Measurements from ENCODE around the gene SLC25A33.

The SLC25A33 gene

DNA sequence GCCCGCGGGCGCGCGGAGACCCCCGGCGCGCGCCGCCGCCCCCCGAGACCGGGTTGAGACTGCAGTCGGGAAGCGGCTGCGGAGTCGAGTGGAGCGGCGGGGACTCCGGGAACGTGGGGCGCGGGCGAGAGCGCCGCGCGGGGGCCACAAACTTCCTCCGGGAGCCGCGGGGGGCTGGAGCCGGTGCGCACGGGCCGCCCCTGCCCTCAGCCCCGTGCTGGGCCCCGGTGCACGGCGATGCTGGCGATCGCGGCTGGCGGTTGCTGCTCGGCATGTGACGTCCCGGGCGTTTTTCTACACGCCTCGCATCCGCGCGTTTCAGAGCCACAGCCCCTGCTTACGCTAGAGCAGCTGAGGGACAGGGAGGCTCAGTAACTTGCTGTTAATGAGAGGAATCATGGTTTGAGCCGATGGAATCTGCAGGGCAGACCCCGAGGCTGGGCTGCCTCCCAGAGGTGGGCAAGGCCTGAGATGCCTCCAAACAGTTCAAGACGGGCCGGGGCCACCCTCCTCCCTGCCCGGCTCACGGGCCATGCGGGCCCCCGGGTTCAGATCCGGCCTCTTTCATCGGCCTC lies 50.0 kb downstream of the SLC25A33 start:
- DNase-seq (ENCODE audit: low spot score) = no peak

DNA sequence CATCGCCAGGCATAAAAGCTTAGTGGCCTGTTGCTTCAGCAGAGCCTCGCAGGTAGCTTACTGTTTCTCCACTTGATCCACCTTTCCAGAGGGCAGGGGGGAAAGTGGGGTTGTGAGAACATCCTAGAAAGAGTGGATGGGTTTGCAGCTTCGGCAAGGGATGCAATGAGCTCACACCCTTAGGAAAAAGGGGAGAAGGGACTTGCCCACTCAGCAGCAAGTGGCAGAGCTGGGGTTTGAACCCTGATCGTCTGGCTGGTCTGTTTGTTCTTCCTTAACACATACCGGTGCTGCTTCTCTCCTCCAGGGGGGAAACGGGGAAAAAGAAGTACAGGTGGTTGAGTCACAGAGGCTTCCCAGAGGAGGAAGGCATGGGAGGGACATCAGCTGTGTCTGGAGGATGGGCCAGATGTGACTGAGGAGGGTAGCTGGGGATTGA lies 50.5 kb downstream of the SLC25A33 start:
- DNase-seq (ENCODE audit: low spot score) = no peak

DNA sequence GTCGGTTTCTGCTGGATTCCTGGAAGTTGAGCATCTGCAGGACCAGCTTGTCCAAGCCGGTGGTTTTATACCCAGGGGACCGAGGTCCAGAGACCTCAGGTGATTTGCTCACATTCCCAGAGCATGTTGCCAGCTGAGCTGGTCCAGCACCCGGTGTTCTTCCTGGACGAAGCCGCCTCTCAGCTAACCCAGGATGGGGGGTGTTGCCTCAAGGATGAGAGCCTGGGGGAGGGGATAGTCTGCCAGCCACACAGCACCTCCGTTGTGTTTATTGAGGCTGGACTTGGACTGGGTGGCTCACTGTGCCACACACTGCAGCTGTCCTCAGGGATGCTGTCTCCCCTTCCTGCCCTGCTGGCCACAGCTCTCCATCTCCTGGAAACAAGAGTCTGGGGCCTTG lies 50.9 kb downstream of the SLC25A33 start:
- DNase-seq (ENCODE audit: low spot score) = no peak

DNA sequence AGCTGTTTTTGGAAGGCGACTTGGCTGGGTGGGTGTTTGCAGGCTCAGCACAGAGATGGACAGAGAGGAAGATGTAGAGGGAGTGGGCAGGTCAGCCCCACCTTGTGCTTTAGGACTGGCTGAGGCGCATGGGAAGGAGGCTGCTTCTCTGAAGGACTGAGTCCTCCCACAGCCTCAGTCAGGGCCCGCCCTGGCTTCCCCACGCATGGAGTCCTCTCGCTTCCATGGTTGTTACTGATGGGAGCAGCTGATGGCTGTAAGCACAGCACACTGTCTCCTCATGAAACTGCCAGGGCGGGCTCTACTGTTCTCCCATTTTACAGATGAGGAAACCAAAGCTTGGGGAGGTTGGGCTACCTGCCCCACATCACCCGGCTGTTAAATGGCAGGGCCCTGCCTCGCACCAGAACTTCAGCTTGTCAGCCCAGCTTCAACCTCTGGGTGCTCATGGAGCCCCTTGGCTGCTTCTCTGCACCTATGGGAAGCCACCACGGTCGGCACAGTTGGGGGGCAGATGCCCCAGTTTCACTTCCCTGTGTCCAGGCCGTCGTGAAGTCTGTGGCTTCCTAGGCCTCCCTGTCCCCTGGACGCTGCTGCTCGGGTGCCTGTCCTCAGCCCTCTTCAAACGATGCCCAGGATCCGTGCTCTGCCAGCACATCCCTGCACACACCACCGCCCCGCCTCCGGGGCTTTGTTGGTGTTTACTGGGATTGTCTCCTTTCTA lies 51.8 kb downstream of the SLC25A33 start:
- no peak for DNase-seq (ENCODE audit: low spot score)

DNA sequence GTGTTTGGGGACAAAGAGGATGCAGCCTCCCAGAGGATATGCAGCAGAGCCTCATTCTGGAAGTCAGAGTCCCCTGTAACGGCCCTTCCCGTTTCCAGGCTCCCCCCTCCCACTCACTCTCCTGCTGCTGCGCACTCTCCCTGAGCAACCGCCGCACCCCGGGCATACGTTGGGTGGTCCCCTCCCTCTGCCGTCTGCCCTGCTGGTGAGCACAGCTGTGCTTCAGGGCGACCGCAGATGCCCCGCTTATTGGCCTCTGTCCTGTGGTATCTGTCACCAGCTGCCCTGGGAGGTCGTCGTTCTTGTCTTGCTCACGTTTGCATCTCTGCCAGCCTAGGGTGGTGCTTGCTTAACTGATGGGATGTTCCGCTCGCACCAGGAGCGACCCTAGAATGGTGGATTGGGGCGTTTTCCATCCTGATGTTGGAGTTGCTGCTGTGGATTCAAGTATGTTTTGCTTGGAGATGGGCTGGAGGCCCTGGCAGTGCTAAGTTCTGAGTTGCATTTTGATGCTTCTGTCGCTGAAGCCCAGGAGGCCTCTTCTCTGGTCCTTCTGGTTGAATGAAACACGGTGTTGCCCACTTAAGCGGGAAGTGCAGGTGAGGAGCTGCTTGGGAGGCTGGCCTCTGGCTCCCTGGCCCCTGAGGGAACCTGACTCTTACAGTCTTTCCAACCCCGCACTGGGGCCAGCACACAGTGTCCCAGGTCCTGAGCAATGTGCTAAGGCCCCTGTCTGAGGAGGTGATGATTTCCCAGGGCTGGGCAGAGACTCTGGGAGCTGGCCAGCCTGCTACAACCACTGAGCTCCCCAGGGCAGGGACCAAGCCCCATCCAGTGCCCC lies 52.6 kb downstream of the SLC25A33 start:
- no peak for DNase-seq (ENCODE audit: low spot score)

DNA sequence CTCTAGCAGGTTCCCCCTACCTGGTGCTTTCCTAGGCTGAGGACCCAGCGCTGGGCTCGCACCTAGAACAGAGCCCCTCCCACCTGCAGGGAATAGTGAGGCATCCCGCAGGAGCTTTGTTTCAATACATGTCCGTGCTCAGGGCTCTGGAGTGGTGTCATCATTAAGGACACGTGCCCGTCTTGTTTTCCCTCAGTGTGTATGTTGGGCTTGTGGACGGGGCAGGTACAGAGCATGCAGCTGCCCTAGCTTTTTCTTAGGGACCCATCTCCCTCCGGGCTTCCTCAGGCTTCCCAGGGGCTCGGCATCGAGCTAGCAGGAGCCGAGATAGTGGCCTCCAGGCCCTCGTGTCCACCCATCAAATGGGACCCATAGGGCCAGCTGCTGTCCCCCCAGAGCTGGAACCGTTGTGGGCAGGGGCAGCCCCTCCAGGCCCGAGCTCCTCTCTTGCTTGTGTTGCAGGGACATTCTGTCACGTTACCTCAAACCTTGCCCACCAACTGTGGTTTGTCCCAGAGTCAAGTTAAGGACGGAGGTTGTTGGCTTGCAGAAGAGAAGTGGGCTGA lies 53.3 kb downstream of the SLC25A33 start:
- DNase-seq (ENCODE audit: low spot score) = no peak

DNA sequence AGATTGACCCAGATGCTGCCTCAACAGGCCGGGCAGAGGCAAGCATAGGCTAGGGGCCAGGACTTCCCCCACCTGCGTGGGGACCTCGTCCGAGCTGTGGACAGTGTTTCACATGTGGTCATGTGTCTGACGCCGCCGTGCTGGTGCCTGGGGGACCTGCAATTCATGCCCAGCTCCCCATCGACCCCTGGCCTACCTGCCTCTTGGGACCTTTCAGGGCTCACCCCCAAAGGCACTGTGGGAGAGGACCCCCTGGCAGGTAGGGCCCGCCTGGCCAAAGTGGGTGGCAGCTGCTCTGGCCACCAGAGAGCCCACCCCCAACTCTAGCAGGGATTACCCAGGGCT lies 53.9 kb downstream of the SLC25A33 start:
- no peak for DNase-seq (ENCODE audit: low spot score)

DNA sequence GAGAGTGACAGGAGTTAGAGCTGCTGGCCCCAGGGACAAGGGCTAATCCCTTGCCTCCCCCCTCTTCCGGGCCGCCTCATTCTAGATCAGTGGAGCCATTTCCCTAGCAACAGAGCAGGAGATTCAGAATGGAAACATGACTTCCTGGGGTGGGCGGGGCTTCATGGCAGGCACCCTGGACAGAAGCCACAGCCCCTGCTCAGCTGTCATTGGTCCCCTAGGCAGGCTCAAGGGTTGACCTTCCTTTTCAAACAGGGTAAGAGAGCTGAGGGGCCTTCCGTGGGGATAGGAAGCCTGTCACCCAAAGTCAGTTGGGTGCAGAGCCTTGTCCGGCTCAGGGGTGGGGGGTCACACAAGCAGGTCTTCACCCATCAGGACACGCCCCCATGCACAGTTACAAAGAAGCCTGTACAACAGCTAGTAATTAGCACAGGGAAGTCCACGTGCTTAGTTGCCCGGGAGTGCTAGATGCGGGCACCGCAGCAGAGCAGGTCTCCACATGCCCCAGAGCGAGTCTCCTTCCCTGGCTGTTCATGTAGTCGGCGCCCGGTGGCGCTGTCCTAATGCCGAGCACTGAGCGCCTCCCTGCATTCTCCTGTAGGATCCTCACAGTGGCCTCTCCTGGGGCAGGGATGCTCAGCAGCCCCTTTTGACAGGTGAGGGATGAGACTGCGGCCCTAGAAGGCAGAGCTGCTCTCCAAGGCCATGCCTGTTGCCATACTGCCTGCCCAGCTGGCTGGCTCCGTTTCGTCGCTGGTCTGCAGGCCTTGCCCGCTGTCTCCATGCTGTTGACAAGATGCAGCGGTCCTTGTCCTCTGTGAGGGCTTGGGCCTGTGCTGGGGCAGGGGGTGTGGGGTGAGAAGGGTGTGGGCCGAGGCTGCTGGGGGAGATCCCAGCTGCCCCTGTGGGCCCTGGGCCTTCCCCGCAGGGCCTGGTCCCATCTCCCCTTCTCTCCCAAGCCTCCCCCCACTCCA lies 54.5 kb downstream of the SLC25A33 start:
- DNase-seq (ENCODE audit: low spot score) = no peak

DNA sequence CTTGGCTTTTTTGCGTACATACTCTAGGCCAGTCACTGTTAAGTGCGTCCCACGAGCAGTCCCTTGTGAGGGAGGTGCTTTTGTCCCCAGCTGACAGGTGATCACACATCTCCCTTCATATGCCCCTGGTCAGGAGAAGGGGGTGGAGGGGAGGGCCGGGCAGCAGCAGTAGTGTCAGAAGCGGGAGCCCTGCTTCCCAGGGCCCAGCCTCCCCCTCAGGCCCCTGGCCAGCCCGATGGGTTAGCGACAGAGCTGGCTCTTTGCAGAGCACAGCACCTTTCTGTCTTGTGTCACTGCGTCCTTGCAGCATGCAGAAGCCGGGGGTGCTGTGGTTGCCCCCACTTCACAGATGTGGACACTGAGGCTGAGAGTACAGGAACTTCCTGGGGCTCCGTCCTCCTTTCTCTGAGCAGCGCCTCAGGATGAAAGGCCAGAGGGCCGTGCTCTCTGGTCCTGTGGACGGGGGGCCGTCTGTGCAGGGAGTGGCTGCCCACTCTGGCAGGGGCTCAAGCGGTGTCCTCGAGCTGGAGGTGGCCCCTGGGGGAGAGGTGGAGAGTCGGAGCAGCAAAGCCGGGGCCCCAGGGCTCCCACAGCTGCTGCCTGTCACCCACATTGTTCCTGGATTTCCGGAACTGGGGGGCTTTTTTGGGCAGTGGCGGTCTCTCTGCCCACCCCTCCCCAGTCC lies 55.3 kb downstream of the SLC25A33 start:
- no peak for DNase-seq (ENCODE audit: low spot score)

DNA sequence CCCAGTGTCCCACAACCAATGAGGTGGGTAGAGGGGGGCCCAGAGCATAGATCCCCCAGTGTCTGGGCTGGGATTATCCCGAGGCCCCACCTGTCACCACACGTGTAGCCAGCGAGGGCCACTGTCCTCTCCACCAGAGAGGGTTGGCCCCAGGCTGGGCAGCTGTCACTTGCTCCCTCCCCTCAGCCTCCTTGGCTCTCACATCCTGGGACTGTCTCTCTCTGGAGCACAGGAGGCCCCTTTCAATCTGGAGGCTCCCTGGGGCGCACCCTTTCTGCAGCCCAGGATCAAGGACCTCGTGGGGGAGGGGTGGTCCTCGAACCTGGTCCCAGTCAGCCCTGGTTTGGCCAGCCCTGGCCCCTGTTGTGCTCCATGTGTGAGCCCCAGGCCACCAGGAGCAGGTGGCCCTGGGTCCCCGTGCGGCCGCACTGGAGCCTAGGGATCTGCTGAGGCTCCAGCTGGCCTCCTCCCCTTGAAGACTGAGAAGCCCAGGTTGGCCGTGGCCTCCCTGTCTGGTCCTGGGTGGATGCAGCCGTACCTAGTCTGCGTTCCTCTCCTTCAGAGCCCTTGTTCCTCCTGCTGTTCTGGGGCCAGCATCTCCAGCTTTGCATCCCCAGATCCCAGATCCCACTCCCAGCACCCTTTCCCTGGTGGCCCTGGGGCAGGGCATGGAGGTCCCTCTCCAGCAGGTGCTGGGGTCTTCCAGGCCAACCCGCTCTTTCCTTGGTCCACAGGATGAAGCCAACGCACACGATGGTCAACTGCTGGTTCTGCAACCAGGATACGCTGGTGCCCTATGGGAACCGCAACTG lies 56.1 kb downstream of the SLC25A33 start:
- DNase-seq (ENCODE audit: low spot score) = no peak

DNA sequence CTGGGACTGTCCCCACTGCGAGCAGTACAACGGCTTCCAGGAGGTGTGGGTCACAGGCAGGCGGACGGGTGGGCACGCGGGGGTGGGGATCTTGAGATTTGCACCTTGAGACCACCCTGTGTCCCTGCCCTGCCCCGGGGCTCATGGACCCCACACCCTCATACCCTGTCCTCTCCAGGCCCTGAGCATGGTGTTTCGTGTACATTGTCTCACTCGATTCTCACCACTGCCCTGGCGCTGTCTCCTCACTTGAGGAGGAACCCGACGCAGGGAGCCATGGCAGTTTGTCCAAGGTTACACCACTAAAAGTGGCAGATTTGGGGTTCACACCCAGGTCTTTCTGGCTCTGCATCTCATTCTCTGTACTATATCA lies 56.7 kb downstream of the SLC25A33 start:
- DNase-seq (ENCODE audit: low spot score) = no peak

DNA sequence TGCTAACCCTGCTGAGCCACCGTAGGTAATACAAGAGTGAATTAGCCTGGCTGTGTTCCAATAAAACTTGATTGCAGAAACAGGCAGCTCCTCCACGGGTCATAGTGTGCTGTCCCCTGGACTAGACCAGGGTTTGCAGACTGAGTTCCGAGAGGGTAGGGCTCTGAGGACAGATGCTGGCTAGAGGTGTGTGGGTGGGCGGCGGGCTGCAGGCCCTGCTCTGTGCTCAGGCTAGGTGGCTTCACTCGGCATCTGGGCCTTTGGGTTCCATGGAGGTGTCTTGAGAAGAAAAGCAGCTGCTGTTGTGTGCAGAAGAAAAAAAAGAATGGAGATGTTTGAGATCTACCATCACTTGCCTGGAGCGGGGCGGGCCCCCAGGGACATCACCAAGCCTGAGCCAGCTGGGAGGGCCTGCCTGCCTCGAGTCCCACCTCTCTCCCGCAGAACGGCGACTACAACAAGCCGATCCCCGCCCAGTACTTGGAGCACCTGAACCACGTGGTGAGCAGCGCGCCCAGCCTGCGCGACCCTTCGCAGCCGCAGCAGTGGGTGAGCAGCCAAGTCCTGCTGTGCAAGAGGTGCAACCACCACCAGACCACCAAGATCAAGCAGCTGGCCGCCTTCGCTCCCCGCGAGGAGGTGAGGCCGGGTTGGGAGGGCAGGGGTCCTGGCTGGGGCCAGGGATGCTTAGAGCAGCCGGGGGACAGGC lies 57.3 kb downstream of the SLC25A33 start:
- DNase-seq (ENCODE audit: low spot score) = no peak

DNA sequence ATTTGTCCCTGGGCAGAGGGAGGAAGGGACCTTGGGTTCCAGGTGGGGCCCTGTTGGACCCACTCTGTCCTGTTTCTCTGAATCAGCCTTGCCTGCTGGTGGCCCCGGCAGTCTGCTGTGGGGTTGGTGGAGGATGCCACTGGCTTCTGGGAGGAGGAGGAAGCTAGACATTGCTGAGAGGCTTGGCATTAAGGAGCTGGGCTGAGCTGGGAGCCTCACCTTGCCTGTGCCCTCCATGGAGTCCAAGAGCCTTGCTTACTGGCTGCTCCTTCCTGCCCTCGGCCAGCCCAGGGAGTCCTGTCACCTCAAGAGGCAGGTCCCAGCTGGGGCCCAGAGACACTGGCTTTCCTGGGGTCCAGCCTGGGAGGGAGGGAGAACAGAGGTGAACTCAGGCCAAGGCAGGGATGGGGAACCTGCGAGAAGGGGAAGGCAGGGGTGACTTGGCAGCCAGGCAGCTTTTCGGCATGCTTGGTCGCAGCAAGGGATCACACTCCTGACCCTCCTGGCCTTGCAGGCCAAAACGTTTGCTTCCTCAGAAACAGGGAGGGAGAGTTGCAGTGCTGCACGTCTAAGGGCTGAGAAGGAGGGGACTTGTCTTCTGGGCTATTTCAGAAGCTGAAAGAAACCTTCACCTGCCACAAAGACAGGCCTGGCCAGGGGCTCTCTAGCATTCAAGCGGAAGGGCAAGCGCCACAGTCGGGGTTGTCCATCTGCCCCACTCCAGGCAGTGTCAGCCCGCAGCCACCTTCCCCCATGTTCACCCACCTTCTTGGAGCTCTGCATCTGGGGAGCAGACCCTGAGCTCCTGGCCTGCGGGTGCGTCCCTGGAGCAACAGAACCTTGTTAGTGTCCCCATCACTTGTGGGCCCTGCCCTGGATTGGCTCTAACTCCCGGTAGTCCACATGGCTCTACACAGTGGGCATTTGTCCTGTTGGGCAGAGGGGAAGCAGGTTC lies 58.4 kb downstream of the SLC25A33 start:
- no peak for DNase-seq (ENCODE audit: low spot score)

DNA sequence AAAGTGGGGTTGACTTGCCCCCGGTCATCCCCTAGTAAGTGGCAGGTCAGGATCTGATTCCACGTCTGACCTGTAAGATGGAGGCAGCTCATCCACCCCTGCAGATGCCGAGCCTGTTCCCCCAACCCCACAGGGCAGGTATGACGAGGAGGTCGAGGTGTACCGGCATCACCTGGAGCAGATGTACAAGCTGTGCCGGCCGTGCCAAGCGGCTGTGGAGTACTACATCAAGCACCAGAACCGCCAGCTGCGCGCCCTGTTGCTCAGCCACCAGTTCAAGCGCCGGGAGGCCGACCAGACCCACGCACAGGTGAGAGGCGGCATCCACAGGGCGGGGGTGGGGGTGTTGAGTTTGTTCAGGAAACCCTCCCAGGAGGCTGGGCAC lies 59.0 kb downstream of the SLC25A33 start:
- DNase-seq (ENCODE audit: low spot score) = no peak

DNA sequence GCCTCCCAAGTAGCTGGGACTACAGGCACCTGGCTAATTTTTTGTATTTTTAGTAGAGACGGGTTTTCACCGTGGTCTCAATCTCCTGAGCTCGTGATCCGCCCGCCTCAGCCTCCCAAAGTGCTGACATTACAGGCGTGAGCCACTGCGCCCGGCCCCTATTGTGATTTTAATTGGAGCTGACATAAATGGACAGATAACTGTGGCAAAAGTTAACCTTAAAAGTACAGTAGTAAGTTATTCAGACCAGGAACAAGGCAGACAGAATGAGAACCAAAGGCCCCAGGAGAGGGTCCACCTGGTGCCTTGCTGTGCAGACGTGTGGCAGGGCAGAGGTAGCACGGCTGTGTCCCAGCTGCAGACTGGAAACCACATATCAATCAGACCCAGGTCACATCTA lies 60.5 kb downstream of the SLC25A33 start:
- DNase-seq (ENCODE audit: low spot score) = no peak

DNA sequence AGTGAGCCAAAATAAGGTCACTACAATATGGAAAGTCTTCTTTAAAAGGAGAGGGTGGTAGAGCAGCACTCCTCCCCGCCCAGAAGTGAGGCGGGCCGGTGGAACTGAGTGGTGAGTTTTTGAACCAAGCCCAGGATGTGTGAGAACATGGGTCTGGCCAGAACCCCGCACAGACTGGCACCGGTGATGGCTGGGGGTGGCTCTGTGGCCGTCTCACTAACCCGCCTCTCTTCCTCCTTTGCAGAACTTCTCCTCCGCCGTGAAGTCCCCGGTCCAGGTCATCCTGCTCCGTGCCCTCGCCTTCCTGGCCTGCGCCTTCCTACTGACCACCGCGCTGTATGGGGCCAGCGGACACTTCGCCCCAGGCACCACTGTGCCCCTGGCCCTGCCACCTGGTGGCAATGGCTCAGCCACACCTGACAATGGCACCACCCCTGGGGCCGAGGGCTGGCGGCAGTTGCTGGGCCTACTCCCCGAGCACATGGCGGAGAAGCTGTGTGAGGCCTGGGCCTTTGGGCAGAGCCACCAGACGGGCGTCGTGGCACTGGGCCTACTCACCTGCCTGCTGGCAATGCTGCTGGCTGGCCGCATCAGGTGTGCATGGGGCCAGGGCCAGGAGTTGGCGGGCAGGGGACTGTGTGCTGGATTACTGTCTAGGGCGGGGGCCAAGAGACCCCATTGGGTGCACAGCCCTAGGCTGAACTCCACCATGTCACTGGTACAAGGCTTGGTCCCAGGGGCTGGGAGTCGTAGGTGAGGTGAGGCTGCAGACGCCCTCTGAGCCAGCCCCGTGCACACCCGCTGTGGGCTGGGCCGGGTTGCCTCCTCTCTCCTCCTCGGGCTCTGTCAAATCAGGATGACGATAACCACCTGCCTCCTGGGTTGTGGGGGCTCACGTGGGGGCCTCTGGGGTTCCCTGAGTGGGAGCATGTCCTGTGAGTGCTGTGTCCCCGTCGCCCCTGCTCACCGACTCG lies 61.9 kb downstream of the SLC25A33 start:
- no peak for DNase-seq (ENCODE audit: low spot score)

All from hematopoietic multipotent progenitor cell treated with erythropoietin and hydrocortisone succinate and interleukin-3 and kit ligand, for 17 days (in vitro differentiated cells).